BJ (cell line): ENCODE measurements around the gene DAZL. TPM values are rescaled to one million over a fixed set of nuclear protein-coding genes. Genes with fewer than 3 reads are reported as not detected.

ENCODE experiments used
- CTCF ChIA-PET: fragments of 350-600 bp; formaldehyde crosslinking; extraction: SDS; loops from one replicate; lab custom pipeline; 2021; ENCODE audit warnings: antibody characterized with exemption, inconsistent platforms; lab: Yijun Ruan, JAX
- POLR2A ChIA-PET: fragments of 300-600 bp; sonication (Branson Sonifier 250); formaldehyde crosslinking; extraction: SDS; loops from one replicate; lab custom pipeline; 2021; ENCODE audit warnings: antibody characterized with exemption; lab: Charles Lee
- DNase-seq: peaks from one replicate; pipeline ENCODE4 v3.0.0-alpha.2; 2011; ENCODE audit warnings: low read depth
- H3K27me3 ChIP-seq: 2 replicates; pipeline ENCODE4 v1.6.0; 2011; ENCODE audit warnings: low read length; ENCODE audit not compliant: control insufficient read depth, insufficient read depth
- H3K36me3 ChIP-seq: 2 replicates; pipeline ENCODE4 v1.5.1; 2011; ENCODE audit warnings: low read length; ENCODE audit not compliant: control insufficient read depth, insufficient read depth
- H3K4me3 ChIP-seq: 2 replicates; pipeline ENCODE4 v1.5.1; 2011; ENCODE audit warnings: low read depth, mild to moderate bottlenecking, control low read depth, low read length
- polyA plus RNA-seq: library from polyadenylated mRNA; depleted of rRNA; stranded (reverse); fragments of >200 nt; gene quantifications from 2 replicates; pipeline ENCODE4 v1.2.3, GENCODE V29; 2011; rRNA removed
- TF ChIP-seq, protein P1 (sequence below): IDR thresholded peaks from 2 replicates; pipeline ENCODE4 v1.5.1; 2011; ENCODE audit warnings: low read depth, mild to moderate bottlenecking, control low read depth, inconsistent platforms, low read length, moderate library complexity; ENCODE audit not compliant: insufficient read depth

Gene DAZL
- polyA plus RNA-seq, 1 experiment, result not detected

DNA sequence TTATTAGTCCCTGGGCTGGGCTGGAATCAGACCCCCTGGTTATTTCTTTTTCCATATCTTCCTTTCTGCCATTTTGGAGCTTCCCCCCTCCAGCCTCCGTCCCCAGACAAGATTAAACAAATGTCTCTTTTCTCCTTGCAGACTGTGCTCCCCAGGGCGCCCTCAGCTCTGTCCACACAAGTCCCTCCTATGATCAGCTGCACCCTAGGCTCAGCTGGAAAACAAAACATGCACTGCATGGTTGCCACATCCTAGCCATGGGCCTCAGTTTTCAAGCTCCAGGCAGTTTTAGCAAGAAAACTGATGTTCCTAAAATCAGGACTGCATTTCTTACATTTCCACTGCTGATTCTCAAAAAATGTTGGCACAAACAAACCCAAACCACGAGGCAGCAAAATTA, 68.2 kb downstream of the DAZL start:
- ChIA-PET CTCF (interaction anchor here (1.0 to 2.0 kb wide), 4 partner anchors 10 to 94 kb away, joined by 3 to 7 read pairs (median 4); no protein-coding TSS in a partner anchor), POLR2A (no interaction called here)
- Histone ChIP-seq H3K27me3 (peaks cover 27% of the 10 kb centered on the region), H3K4me3 (no peak overlapping the region), H3K36me3 (no peaks in the 10 kb centered on the region)
- TF ChIP-seq, protein P1, sequence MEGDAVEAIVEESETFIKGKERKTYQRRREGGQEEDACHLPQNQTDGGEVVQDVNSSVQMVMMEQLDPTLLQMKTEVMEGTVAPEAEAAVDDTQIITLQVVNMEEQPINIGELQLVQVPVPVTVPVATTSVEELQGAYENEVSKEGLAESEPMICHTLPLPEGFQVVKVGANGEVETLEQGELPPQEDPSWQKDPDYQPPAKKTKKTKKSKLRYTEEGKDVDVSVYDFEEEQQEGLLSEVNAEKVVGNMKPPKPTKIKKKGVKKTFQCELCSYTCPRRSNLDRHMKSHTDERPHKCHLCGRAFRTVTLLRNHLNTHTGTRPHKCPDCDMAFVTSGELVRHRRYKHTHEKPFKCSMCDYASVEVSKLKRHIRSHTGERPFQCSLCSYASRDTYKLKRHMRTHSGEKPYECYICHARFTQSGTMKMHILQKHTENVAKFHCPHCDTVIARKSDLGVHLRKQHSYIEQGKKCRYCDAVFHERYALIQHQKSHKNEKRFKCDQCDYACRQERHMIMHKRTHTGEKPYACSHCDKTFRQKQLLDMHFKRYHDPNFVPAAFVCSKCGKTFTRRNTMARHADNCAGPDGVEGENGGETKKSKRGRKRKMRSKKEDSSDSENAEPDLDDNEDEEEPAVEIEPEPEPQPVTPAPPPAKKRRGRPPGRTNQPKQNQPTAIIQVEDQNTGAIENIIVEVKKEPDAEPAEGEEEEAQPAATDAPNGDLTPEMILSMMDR, result no peak
- no peak for DNase-seq

Other genes with a start within 250 kb of the DAZL start
- 42.1 and 49.0 TPM in 2 replicates for gene RFTN1, start 91.7 kb downstream of the DAZL start, polyA plus RNA-seq